GM18505 (cell line): ENCODE measurements around the gene CTSZ.

Experiments used
- ATAC-seq: cut with Tn5 transposase; IDR thresholded peaks from one replicate; pipeline ENCODE4 v1.9.1; 2021; ENCODE audit not compliant: unreplicated experiment
- POLR2A ChIP-seq: IDR thresholded peaks from 4 replicates; pipeline ENCODE4 v1.6.1; 2011; ENCODE audit warnings: borderline replicate concordance; ENCODE audit not compliant: insufficient read depth, insufficient read length; ENCODE audit errors: extremely low read depth

CTSZ gene

GRCh38 chr20:59040667-59041066 is 33.6 kb upstream of the CTSZ start:
- no peak for TF ChIP-seq POLR2A
- ATAC-seq, result no peak

- no peak for TF ChIP-seq POLR2A
- no peak for ATAC-seq
Measured at GRCh38 chr20:59039233-59039632, 32.2 kb upstream of the CTSZ start.

GRCh38 chr20:59037386-59037785 is 30.3 kb upstream of the CTSZ start:
- no peak for ATAC-seq
- no peak for TF ChIP-seq POLR2A

- TF ChIP-seq POLR2A, result no peak
- ATAC-seq, result no peak
Measured at GRCh38 chr20:59035381-59035780, 28.3 kb upstream of the CTSZ start.

- TF ChIP-seq POLR2A, result no peak
- ATAC-seq, result no peak
Measured at GRCh38 chr20:59033616-59034165, 26.6 kb upstream of the CTSZ start.

- no peak for TF ChIP-seq POLR2A
- ATAC-seq, result no peak
Measured at GRCh38 chr20:59033093-59033492, 26.0 kb upstream of the CTSZ start.

GRCh38 chr20:59032713-59033059 is 25.6 kb upstream of the CTSZ start:
- no peak for TF ChIP-seq POLR2A
- no peak for ATAC-seq

- TF ChIP-seq POLR2A, result peak; percentile 87
- peak; percentile 95 for ATAC-seq
Measured at GRCh38 chr20:59032023-59032712, 25.1 kb upstream of the CTSZ start, which contains the start of gene ATP5F1E. Gene ATP5F1E, minus strand, starts transcription at chr20:59032335. Its CDS starts 84 bp downstream, at chr20:59032251.

- ATAC-seq, result no peak
- TF ChIP-seq POLR2A, result no peak
Measured at GRCh38 chr20:59031564-59032022, 24.5 kb upstream of the CTSZ start.

- no peak for TF ChIP-seq POLR2A
- ATAC-seq, result no peak
Measured at GRCh38 chr20:59030911-59031563, 24.0 kb upstream of the CTSZ start.

- no peak for ATAC-seq
- no peak for TF ChIP-seq POLR2A
Measured at GRCh38 chr20:59028812-59029211, 21.8 kb upstream of the CTSZ start.

- TF ChIP-seq POLR2A, result no peak
- ATAC-seq, result no peak
Measured at GRCh38 chr20:59027741-59028320, 20.8 kb upstream of the CTSZ start.

- no peak for ATAC-seq
- no peak for TF ChIP-seq POLR2A
Measured at GRCh38 chr20:59026904-59027740, 20.1 kb upstream of the CTSZ start.
